A549 (cell line): Measurements from ENCODE around the gene ZNF747. TPM values are rescaled to one million over a fixed set of nuclear protein-coding genes. Genes with fewer than 3 reads are reported as not detected.

Source experiments
- ATAC-seq, 2 experiments: fragments of 200-7000 bp in 1 of 2; fragments of >200 bp in 1 of 2; cut with Nextera tagmentation in 1 of 2; cut with Tn5 transposase in 1 of 2; 3 replicates each; pipeline versions ENCODE4 v1.8.0 to v1.9.1; 2018 to 2020; ENCODE audit warnings: mild to moderate bottlenecking in 1 of 2, moderate library complexity in 1 of 2
- CTCF ChIA-PET: fragments of 300-600 bp; sonication (Branson Sonifier 250); formaldehyde crosslinking; extraction: SDS; loops from one replicate; lab custom pipeline; 2021; ENCODE audit warnings: antibody characterized with exemption, inconsistent platforms; lab: Yijun Ruan, JAX
- POLR2A ChIA-PET: fragments of 350-600 bp; formaldehyde crosslinking; extraction: SDS; loops from one replicate; lab custom pipeline; 2021; ENCODE audit warnings: antibody characterized with exemption, inconsistent platforms; lab: Yijun Ruan, JAX
- DNase-seq, 2 experiments: peaks; one replicate each; pipeline versions ENCODE4 v3.0.0 to v3.0.0-alpha.2; 2011 to 2016; ENCODE audit warnings: low read depth in 1 of 2, low spot score in 1 of 2
- FAIRE-seq: peaks from 2 replicates; lab custom pipeline; 2011; peaks lifted over from hg19 to GRCh38; lab: Jason Lieb, UNC
- H3K27ac ChIP-seq, 2 experiments: fragments of >200 bp; sonication (Bioruptor Twin); formaldehyde crosslinking; 3 replicates each; pipeline ENCODE4 v1.5.1; 2016 to 2017
- H3K4me1 ChIP-seq: fragments of >200 bp; sonication (Bioruptor Twin); formaldehyde crosslinking; 3 replicates; pipeline ENCODE4 v1.6.1; 2016
- H3K4me2 ChIP-seq: fragments of >200 bp; sonication (Bioruptor Twin); formaldehyde crosslinking; 3 replicates; pipeline ENCODE4 v1.6.1; 2016
- H3K4me3 ChIP-seq: fragments of >200 bp; sonication (Bioruptor Twin); formaldehyde crosslinking; 3 replicates; pipeline ENCODE4 v1.5.1; 2016
- H3K9me3 ChIP-seq: fragments of >200 bp; sonication (Bioruptor Twin); formaldehyde crosslinking; 3 replicates; pipeline ENCODE4 v1.6.1; 2016
- ATOH8 ChIP-seq: fragments of 250-450 bp; sonication (Bioruptor Pico); IDR thresholded peaks from 2 replicates; pipeline ENCODE4 v1.5.0; 2020; ENCODE audit warnings: low read depth, mild to moderate bottlenecking, moderate library complexity
- CBX2 ChIP-seq: fragments of 200-600 bp; sonication (generic); IDR thresholded peaks from 2 replicates; pipeline ENCODE4 v1.6.1; 2016; ENCODE audit warnings: low read depth, mild to moderate bottlenecking, borderline replicate concordance
- CHD2 ChIP-seq: fragments of 150-350 bp; IDR thresholded peaks from 2 replicates; pipeline ENCODE4 v1.6.1; 2014; ENCODE audit warnings: low read length; ENCODE audit not compliant: partially characterized antibody
- CTCF ChIP-seq: fragments of >200 bp; sonication (Bioruptor Twin); formaldehyde crosslinking; IDR thresholded peaks from 3 replicates; pipeline ENCODE4 v1.5.1; 2016
- EHF ChIP-seq: fragments of 250-450 bp; sonication (Bioruptor Pico); IDR thresholded peaks from 2 replicates; pipeline ENCODE4 v1.5.0; 2020; ENCODE audit warnings: mild to moderate bottlenecking
- EHMT2 ChIP-seq: fragments of 200-600 bp; sonication (generic); IDR thresholded peaks from 2 replicates; pipeline ENCODE4 v1.6.1; 2016; ENCODE audit warnings: antibody characterized with exemption, low read depth, mild to moderate bottlenecking, moderate library complexity
- EP300 ChIP-seq, 2 experiments: fragments of >200 bp; sonication (Bioruptor Twin); formaldehyde crosslinking; IDR thresholded peaks; 2 replicates in 1 of 2; 3 replicates in 1 of 2; pipeline ENCODE4 v1.6.1; 2016 to 2017
- HDAC2 ChIP-seq: fragments of 200-600 bp; sonication (generic); IDR thresholded peaks from 2 replicates; pipeline ENCODE4 v1.6.1; 2016
- HOXA7 ChIP-seq: fragments of 250-450 bp; sonication (Bioruptor Pico); IDR thresholded peaks from 2 replicates; pipeline ENCODE4 v1.5.0; 2020; ENCODE audit warnings: mild to moderate bottlenecking, moderate library complexity
- JUNB ChIP-seq: fragments of >200 bp; sonication (Bioruptor Twin); formaldehyde crosslinking; IDR thresholded peaks from 2 replicates; pipeline ENCODE4 v1.6.1; 2016
- KDM1A ChIP-seq: fragments of 200-600 bp; sonication (generic); IDR thresholded peaks from 2 replicates; pipeline ENCODE4 v1.6.1; 2016; ENCODE audit warnings: low read depth, mild to moderate bottlenecking
- KDM5A ChIP-seq: fragments of 200-600 bp; sonication (generic); IDR thresholded peaks from 2 replicates; pipeline ENCODE4 v1.6.1; 2016; ENCODE audit warnings: antibody characterized with exemption, mild to moderate bottlenecking
- MAFK ChIP-seq: fragments of 450-650 bp; IDR thresholded peaks from 2 replicates; pipeline ENCODE4 v1.6.1; 2014; ENCODE audit not compliant: partially characterized antibody
- MAX ChIP-seq: IDR thresholded peaks from 2 replicates; pipeline ENCODE4 v1.6.1; 2012
- NPAS2 ChIP-seq: fragments of 250-450 bp; sonication (Bioruptor Pico); IDR thresholded peaks from 2 replicates; pipeline ENCODE4 v1.8.0; 2022; ENCODE audit warnings: mild to moderate bottlenecking, moderate library complexity, borderline replicate concordance
- NR3C1 ChIP-seq: fragments of >200 bp; sonication (Bioruptor Twin); formaldehyde crosslinking; IDR thresholded peaks from 3 replicates; pipeline ENCODE4 v1.6.1; 2017
- PBX3 ChIP-seq: IDR thresholded peaks from 2 replicates; pipeline ENCODE4 v1.6.1; 2012
- PHF8 ChIP-seq: fragments of 200-600 bp; sonication (generic); IDR thresholded peaks from 2 replicates; pipeline ENCODE4 v1.6.1; 2016; ENCODE audit warnings: low read depth, mild to moderate bottlenecking, antibody characterized with exemption, moderate library complexity, borderline replicate concordance
- POLR2A ChIP-seq: IDR thresholded peaks from 2 replicates; pipeline ENCODE4 v1.6.1; 2012; ENCODE audit warnings: mild to moderate bottlenecking, low read length
- POLR2AphosphoS2 ChIP-seq: conservative IDR thresholded peaks from 2 replicates; pipeline ENCODE4 v1.6.1; 2012; ENCODE audit warnings: low read length, improper control_type of control experiment, inconsistent platforms
- RAD21 ChIP-seq, 2 experiments: fragments of >200 bp in 1 of 2; sonication (Bioruptor Twin) in 1 of 2; formaldehyde crosslinking in 1 of 2; IDR thresholded peaks in 1 of 2; conservative IDR thresholded peaks in 1 of 2; 2 replicates in 1 of 2; 3 replicates in 1 of 2; pipeline ENCODE4 v1.6.1; 2012 to 2018; ENCODE audit warnings: inconsistent platforms in 1 of 2
- RCOR1 ChIP-seq: fragments of 150-350 bp; IDR thresholded peaks from 2 replicates; pipeline ENCODE4 v1.6.1; 2014; ENCODE audit warnings: antibody characterized with exemption, low read length, low read depth
- RNF2 ChIP-seq: fragments of 200-600 bp; sonication (generic); IDR thresholded peaks from 2 replicates; pipeline ENCODE4 v1.6.1; 2016; ENCODE audit warnings: low read depth, mild to moderate bottlenecking, antibody characterized with exemption, moderate library complexity, borderline replicate concordance
- ZNF302 ChIP-seq: fragments of 250-450 bp; sonication (Bioruptor Pico); IDR thresholded peaks from 2 replicates; pipeline ENCODE4 v1.9.0; 2021; ENCODE audit warnings: inconsistent platforms, mild to moderate bottlenecking, moderate library complexity
- ZSCAN20 ChIP-seq: fragments of 250-450 bp; sonication (Bioruptor Pico); IDR thresholded peaks from 2 replicates; pipeline ENCODE4 v1.8.0; 2022; ENCODE audit warnings: mild to moderate bottlenecking, moderate library complexity
- WGBS: methylation state at CpG from one replicate; pipeline ENCODE4 v1.1.6; 2017; ENCODE audit errors: missing lambda C conversion rate; 5-methylcytosine and 5-hydroxymethylcytosine counted together
- polyA plus RNA-seq, 4 experiments: library from polyadenylated mRNA; depleted of rRNA in 3 of 4; stranded (reverse); fragments of >200 nt; fragmentation: RNase III in 1 of 4; extraction: RNeasy Plus Mini Kit Qiagen cat#74134 plus additional on column Dnase treatment in 1 of 4; gene quantifications; 2 replicates in 3 of 4; 3 replicates in 1 of 4; pipeline ENCODE4 v1.2.3, GENCODE V29; 2011 to 2017

Gene ZNF747
- polyA plus RNA-seq, 2 of the 4 experiments (the other 2 are of a cell fraction) = 4.8 to 5.0 TPM

GRCh38 chr16:30515275-30515674 is 19.4 kb downstream of the ZNF747 start:
- no peaks in the 10 kb centered on the region for H3K4me1 ChIP-seq
- H3K4me3 ChIP-seq = no peak overlapping the region
- FAIRE-seq = no peak
- no peak for ATAC-seq
- no peak overlapping the region for H3K4me2 ChIP-seq
- H3K9me3 ChIP-seq = no peaks in the 10 kb centered on the region
- TF ChIP-seq ZSCAN20 = no peak
- TF ChIP-seq JUNB = no peak
- no peak for TF ChIP-seq KDM1A
- no peak for TF ChIP-seq RAD21 (conservative IDR thresholded peaks at IDR 0.05 in 1 of 2, IDR thresholded peaks at IDR 0.05 in 1 of 2)
- no peak for TF ChIP-seq ATOH8
- TF ChIP-seq PHF8 = no peak
- TF ChIP-seq POLR2AphosphoS2 = no peak
- ChIA-PET POLR2A (interaction anchor here (0.6 kb wide), 1 partner anchor 15 kb away, joined by 3 read pairs; no protein-coding TSS in a partner anchor), CTCF (interaction anchor here (0.6 to 1.6 kb wide), 3 partner anchors 27 to 298 kb away, joined by 3 to 5 read pairs (median 4); partner anchors contain the start of gene DCTPP1)
- no peak overlapping the region for H3K27ac ChIP-seq
- DNase-seq = no peak
- 58% methylated on average over 2 of the region's 2 CpGs for WGBS

GRCh38 chr16:30511509-30511908 is 23.1 kb downstream of the ZNF747 start:
- H3K4me3 ChIP-seq = no peak overlapping the region
- no peaks in the 10 kb centered on the region for H3K4me1 ChIP-seq
- no peak overlapping the region for H3K27ac ChIP-seq
- TF ChIP-seq EHMT2 (no peak), ZNF302 (CRISPR knock-in tag) (no peak), POLR2A (no peak), MAFK (no peak), EHF (CRISPR knock-in tag) (no peak), CHD2 (no peak), NR3C1 (no peak), HOXA7 (CRISPR knock-in tag) (no peak), NPAS2 (CRISPR knock-in tag) (no peak), KDM5A (no peak), JUNB (no peak), EP300 (IDR thresholded peaks at IDR 0.05) (no peak), HDAC2 (no peak), MAX (no peak), RCOR1 (no peak), CTCF (no peak), POLR2AphosphoS2 (no peak), CBX2 (no peak), PBX3 (no peak), RNF2 (no peak)
- no peak for ATAC-seq
- POLR2A ChIA-PET = no interaction called here
- no peak overlapping the region for H3K4me2 ChIP-seq
- no peak for DNase-seq
- 91% methylated on average over 3 of the region's 3 CpGs for WGBS
- CTCF ChIA-PET = interaction anchor here (0.6 to 2.8 kb wide), 5 partner anchors 9 to 130 kb away, joined by 3 to 14 read pairs (median 3); no protein-coding TSS in a partner anchor
- FAIRE-seq = no peak
- H3K9me3 ChIP-seq = no peaks in the 10 kb centered on the region
